ENCODE data around the gene PTH1R.

DNA sequence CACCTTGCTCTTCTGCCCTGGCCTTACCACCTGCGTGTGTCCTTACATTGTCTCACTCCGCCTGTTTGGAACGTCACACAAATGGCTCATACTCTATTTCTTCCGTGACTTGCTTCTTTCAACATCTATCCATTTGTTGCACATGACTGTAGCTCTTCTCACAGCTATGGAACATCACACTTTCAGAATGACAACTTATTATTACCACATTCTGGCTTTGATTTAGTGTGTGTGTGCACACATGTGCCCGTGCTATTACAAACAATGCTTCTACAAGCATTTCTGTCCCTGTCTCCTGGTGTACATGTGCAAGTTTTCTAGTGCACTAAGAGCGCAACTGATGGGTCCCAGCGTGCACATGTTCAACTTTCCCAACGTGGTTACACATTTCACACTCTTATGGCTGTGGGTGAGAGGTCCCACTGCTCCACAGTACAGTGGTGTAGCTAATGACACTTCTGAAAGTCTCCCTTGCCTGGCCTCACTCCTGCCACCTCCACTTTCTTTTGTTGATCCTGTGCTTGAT lies 37.8 kb downstream of the PTH1R start:
- TF ChIP-seq NR3C1 (IDR thresholded peaks at IDR 0.05): no peak
- no peak for TF ChIP-seq MYC (IDR thresholded peaks at IDR 0.05; ENCODE audit: borderline replicate concordance, low read length)
- no peak for TF ChIP-seq CBX2 (IDR thresholded peaks at IDR 0.05; ENCODE audit: borderline replicate concordance, low read depth)
- no peak for TF ChIP-seq HOXA7 (CRISPR knock-in tag; IDR thresholded peaks at IDR 0.05)
- no peak for TF ChIP-seq HDAC2 (IDR thresholded peaks at IDR 0.05)
- TF ChIP-seq SREBF2 (IDR thresholded peaks at IDR 0.05): no peak
- TF ChIP-seq, protein P1, sequence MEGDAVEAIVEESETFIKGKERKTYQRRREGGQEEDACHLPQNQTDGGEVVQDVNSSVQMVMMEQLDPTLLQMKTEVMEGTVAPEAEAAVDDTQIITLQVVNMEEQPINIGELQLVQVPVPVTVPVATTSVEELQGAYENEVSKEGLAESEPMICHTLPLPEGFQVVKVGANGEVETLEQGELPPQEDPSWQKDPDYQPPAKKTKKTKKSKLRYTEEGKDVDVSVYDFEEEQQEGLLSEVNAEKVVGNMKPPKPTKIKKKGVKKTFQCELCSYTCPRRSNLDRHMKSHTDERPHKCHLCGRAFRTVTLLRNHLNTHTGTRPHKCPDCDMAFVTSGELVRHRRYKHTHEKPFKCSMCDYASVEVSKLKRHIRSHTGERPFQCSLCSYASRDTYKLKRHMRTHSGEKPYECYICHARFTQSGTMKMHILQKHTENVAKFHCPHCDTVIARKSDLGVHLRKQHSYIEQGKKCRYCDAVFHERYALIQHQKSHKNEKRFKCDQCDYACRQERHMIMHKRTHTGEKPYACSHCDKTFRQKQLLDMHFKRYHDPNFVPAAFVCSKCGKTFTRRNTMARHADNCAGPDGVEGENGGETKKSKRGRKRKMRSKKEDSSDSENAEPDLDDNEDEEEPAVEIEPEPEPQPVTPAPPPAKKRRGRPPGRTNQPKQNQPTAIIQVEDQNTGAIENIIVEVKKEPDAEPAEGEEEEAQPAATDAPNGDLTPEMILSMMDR (IDR thresholded peaks at IDR 0.05): no peak
- no peak for TF ChIP-seq EP300 (IDR thresholded peaks at IDR 0.05)
